Liver (tissue), 3 donors: ENCODE data around the gene CACNB4.

Experiments
- JUND ChIP-seq, 2 donors: IDR thresholded peaks; 2 replicates each; pipeline ENCODE4 v1.6.1; 2016; ENCODE audit warnings: antibody characterized with exemption in 2 of 2
- RAD21 ChIP-seq, 2 donors: IDR thresholded peaks; 2 replicates each; pipeline ENCODE4 v1.6.1; 2016; ENCODE audit warnings: antibody characterized with exemption in 2 of 2, mild to moderate bottlenecking in 2 of 2
- TF ChIP-seq, protein P1 (sequence below): fragments of 150-350 bp; IDR thresholded peaks from 2 replicates; pipeline ENCODE4 v1.5.1; 2017; ENCODE audit warnings: improper control_type of control experiment, low read depth, low read length; ENCODE audit not compliant: missing input control
- donor health status: healthy.
- donor health status: healthy.

DNA sequence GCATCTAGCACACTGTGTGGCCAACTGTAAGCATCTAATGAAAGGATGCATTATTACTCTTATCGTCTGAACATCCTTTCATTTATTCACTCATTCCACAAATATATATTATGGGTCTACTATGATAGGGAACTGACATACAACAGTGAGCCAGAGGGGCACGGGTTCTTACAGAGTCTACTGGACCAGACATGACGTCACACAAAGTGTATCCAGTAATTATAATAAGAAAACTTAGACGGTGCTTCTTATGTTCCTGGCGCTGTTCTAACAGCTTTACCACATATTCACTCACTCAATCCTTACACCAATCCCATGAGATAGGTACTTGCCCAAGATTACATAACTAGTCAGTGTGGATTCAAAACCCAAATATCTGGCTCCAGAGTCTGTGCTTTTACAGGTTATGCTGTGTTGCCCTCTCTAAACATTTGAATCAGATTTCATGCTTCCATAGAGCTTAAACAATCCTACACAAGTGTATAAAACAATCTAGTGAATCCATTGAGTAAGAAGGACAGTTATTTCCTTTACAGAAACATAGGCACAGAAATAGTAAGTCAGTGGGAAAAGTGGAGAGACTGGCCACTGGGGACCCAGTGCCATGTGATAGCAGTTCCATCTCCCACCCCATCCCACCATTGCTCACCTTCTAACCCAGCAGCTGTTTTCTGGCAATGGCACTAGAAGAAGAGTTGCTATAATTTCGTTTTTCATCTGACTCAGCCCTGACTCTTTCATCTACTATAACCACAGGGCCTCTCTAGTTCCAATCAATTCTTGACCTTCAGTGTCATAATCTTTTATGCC lies 246.4 kb downstream of the CACNB4 start:
- TF ChIP-seq, protein P1, sequence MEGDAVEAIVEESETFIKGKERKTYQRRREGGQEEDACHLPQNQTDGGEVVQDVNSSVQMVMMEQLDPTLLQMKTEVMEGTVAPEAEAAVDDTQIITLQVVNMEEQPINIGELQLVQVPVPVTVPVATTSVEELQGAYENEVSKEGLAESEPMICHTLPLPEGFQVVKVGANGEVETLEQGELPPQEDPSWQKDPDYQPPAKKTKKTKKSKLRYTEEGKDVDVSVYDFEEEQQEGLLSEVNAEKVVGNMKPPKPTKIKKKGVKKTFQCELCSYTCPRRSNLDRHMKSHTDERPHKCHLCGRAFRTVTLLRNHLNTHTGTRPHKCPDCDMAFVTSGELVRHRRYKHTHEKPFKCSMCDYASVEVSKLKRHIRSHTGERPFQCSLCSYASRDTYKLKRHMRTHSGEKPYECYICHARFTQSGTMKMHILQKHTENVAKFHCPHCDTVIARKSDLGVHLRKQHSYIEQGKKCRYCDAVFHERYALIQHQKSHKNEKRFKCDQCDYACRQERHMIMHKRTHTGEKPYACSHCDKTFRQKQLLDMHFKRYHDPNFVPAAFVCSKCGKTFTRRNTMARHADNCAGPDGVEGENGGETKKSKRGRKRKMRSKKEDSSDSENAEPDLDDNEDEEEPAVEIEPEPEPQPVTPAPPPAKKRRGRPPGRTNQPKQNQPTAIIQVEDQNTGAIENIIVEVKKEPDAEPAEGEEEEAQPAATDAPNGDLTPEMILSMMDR = no peak
- TF ChIP-seq RAD21 (IDR thresholded peaks at IDR 0.05) = no peak
- TF ChIP-seq JUND (IDR thresholded peaks at IDR 0.05) = no peak
